Measurements from ENCODE around the gene PRPH.
"Not testable (repeated sequence)": the region's sequence is repeated elsewhere in the genome, so short reads cannot be mapped to it uniquely, and the experiment has no call there.

- TF ChIP-seq POLR2A, CTCF (IDR thresholded peaks at IDR 0.05): not testable (repeated sequence)
Observed at GRCh38 chr12:49333778-49334177, 38.8 kb downstream of the PRPH start.
